HepG2 (cell line): ENCODE data around the gene CAMKV. TPM values are rescaled to one million over a fixed set of nuclear protein-coding genes. Genes with fewer than 3 reads are reported as not detected.

Experiments
- ATAC-seq: fragments of 200-7000 bp; cut with Tn5 transposase; 3 replicates; pipeline ENCODE4 v1.9.1; 2020; ENCODE audit warnings: mild to moderate bottlenecking, moderate library complexity
- BruUV-seq: library from RNA; stranded (reverse); fragments of 400-500 nt; replicated peaks from 2 replicates; lab custom pipeline; 2021; lab: Mats Ljungman, UMichigan
- CTCF ChIA-PET: fragments of 300-600 bp; formaldehyde crosslinking; extraction: SDS; loops from one replicate; lab custom pipeline; 2021; ENCODE audit warnings: low total read pairs, inconsistent platforms, low intra/inter-chr PET ratio; lab: Yijun Ruan, JAX
- POLR2A ChIA-PET: fragments of 350-600 bp; sonication (Branson Sonifier 250); formaldehyde crosslinking; loops from one replicate; lab custom pipeline; 2020; ENCODE audit warnings: antibody characterized with exemption, inconsistent platforms; lab: Yijun Ruan, JAX
- DNase-seq: peaks from one replicate; pipeline ENCODE4 v3.0.0-alpha.2; 2015; ENCODE audit warnings: low spot score
- FAIRE-seq: peaks from 3 replicates; lab custom pipeline; 2011; peaks lifted over from hg19 to GRCh38; lab: Jason Lieb, UNC
- H2AFZ ChIP-seq: one replicate; pipeline ENCODE4 v1.6.1; 2011; ENCODE audit warnings: low read length, inconsistent platforms
- H3K27ac ChIP-seq: fragments of 300-600 bp; 3 replicates; pipeline ENCODE4 v1.8.0; 2011; ENCODE audit warnings: mixed run types, mild to moderate bottlenecking, mixed read lengths, low read length, inconsistent platforms; ENCODE audit not compliant: insufficient read depth; ENCODE audit errors: extremely low read length
- H3K27me3 ChIP-seq, 2 experiments: fragments of 200-600 bp in 1 of 2; 2 replicates in 1 of 2; 3 replicates in 1 of 2; pipeline versions ENCODE4 v1.6.0 to v1.8.0; 2011; ENCODE audit warnings: low read length in 2 of 2, mild to moderate bottlenecking in 2 of 2, moderate library complexity in 2 of 2, inconsistent platforms in 1 of 2; ENCODE audit not compliant: insufficient read depth in 2 of 2, control insufficient read depth in 1 of 2
- H3K36me3 ChIP-seq, 2 experiments: fragments of 200-600 bp in 1 of 2; replicated peaks in 1 of 2; 2 replicates in 1 of 2; 3 replicates in 1 of 2; pipeline versions ENCODE4 v1.5.1 to v1.8.0; 2011; ENCODE audit warnings: low read length in 2 of 2, inconsistent platforms in 1 of 2; ENCODE audit not compliant: insufficient read depth in 2 of 2, control insufficient read depth in 1 of 2
- H3K4me1 ChIP-seq: 2 replicates; pipeline ENCODE4 v1.5.1; 2012; ENCODE audit warnings: low read length, inconsistent platforms; ENCODE audit not compliant: insufficient read depth
- H3K4me2 ChIP-seq: 2 replicates; pipeline ENCODE4 v1.6.0; 2011; ENCODE audit warnings: low read depth, low read length, inconsistent platforms
- H3K4me3 ChIP-seq, 3 experiments: fragments of 200-600 bp in 1 of 3; sonication (generic), shearing (Covaris generic) in 1 of 3; replicated peaks in 1 of 3; 2 replicates each; pipeline ENCODE4 v1.5.1; 2011 to 2016; ENCODE audit warnings: low read length in 3 of 3, inconsistent platforms in 2 of 3, low read depth in 2 of 3, mild to moderate bottlenecking in 2 of 3, control low read depth in 1 of 3, mixed read lengths in 1 of 3; ENCODE audit not compliant: insufficient read depth in 1 of 3
- H3K79me2 ChIP-seq: one replicate; pipeline ENCODE4 v1.6.1; 2011; ENCODE audit warnings: low read length, inconsistent platforms; ENCODE audit not compliant: insufficient read depth
- H3K9ac ChIP-seq: 2 replicates; pipeline ENCODE4 v1.6.0; 2011; ENCODE audit warnings: mild to moderate bottlenecking, low read depth, low read length, inconsistent platforms; ENCODE audit not compliant: insufficient read depth
- H3K9me3 ChIP-seq: 2 replicates; pipeline ENCODE4 v1.5.1; 2012; ENCODE audit warnings: mild to moderate bottlenecking, low read length
- H4K20me1 ChIP-seq: 2 replicates; pipeline ENCODE4 v1.6.0; 2011; ENCODE audit warnings: inconsistent platforms, mild to moderate bottlenecking, low read length, moderate library complexity; ENCODE audit not compliant: insufficient read depth
- BHLHE40 ChIP-seq: IDR thresholded peaks from 2 replicates; pipeline ENCODE4 v1.6.1; 2011; ENCODE audit warnings: low read length, improper control_type of control experiment
- FOSL2 ChIP-seq: sonication (generic); formaldehyde crosslinking; IDR thresholded peaks from 2 replicates; pipeline ENCODE4 v1.4.0; 2020; ENCODE audit warnings: missing genetic modification reagents
- HHEX ChIP-seq: IDR thresholded peaks from 2 replicates; pipeline ENCODE4 v1.6.1; 2016; ENCODE audit warnings: control low read depth
- TOPORS ChIP-seq: sonication (generic); formaldehyde crosslinking; IDR thresholded peaks from 2 replicates; pipeline ENCODE4 v1.8.0; 2023; ENCODE audit warnings: mild to moderate bottlenecking, missing genetic modification reagents
- ZIK1 ChIP-seq: sonication (generic); formaldehyde crosslinking; IDR thresholded peaks from 2 replicates; pipeline ENCODE4 v1.5.0; 2020; ENCODE audit warnings: mild to moderate bottlenecking, low read depth, missing genetic modification reagents, borderline replicate concordance
- WGBS: methylation state at CpG from one replicate; pipeline ENCODE4 v1.1.6; 2017; ENCODE audit warnings: low lambda C conversion rate; 5-methylcytosine and 5-hydroxymethylcytosine counted together
- in situ Hi-C: cut with HindIII; loops from 2 replicates; pipeline ENCODE4 v1.10.0; 2017; ENCODE audit warnings: low pct_unique_long_range_greater_than_20kb; ENCODE audit not compliant: extremely low pct_ligation_motif_present
- intact Hi-C: fragments of 100-400 bp; cut with micrococcal nuclease; formaldehyde crosslinking; loops from one replicate; pipeline ENCODE4 v1.10.0; 2022; ENCODE audit not compliant: unreplicated experiment
- polyA plus RNA-seq, 8 experiments: library from polyadenylated mRNA; depleted of rRNA in 3 of 8; stranded (reverse) in 7 of 8; unstranded in 1 of 8; fragments of >200 nt; fragmentation: Illumina TruSeq in 4 of 8; extraction: Trizol in 4 of 8; gene quantifications; 2 replicates each; pipeline versions ENCODE4 v1.2.1 to v1.2.3, GENCODE V29; 2011 to 2016; ENCODE audit warnings: low read depth in 4 of 8, missing spikeins in 1 of 8, mixed read lengths in 1 of 8; ENCODE audit not compliant: insufficient read depth in 1 of 8
- total RNA-seq, 5 experiments: library from RNA; depleted of rRNA; stranded (reverse); fragments of >200 nt; fragmentation: Illumina TruSeq; extraction: Trizol; gene quantifications; 2 replicates each; pipeline ENCODE4 v1.2.3, GENCODE V29; 2016; ENCODE audit warnings: low read depth in 1 of 5
- TF ChIP-seq, protein P1 (sequence below): IDR thresholded peaks from 2 replicates; pipeline ENCODE4 v1.6.1; 2016; ENCODE audit warnings: missing compliant biosample characterization, missing genetic modification reagents, borderline replicate concordance
- TF ChIP-seq, protein P2 (sequence below): sonication (generic); formaldehyde crosslinking; IDR thresholded peaks from 2 replicates; pipeline ENCODE4 v1.4.0; 2020; ENCODE audit warnings: missing genetic modification reagents, borderline replicate concordance
- TF ChIP-seq, protein P3 (sequence below): sonication (generic); formaldehyde crosslinking; IDR thresholded peaks from 2 replicates; pipeline ENCODE4 v1.4.0; 2020; ENCODE audit warnings: mild to moderate bottlenecking, missing genetic modification reagents
- TF ChIP-seq, protein P4 (sequence below): sonication (generic); formaldehyde crosslinking; conservative IDR thresholded peaks from 2 replicates; pipeline ENCODE4 v1.4.0; 2020; ENCODE audit warnings: missing genetic modification reagents

CAMKV gene
- total and polyA plus RNA-seq, 2 of the 13 experiments (the other 11 are each of a cell fraction or from before 2014, with no cell fraction given) = 0.13 to 0.15 TPM

DNA sequence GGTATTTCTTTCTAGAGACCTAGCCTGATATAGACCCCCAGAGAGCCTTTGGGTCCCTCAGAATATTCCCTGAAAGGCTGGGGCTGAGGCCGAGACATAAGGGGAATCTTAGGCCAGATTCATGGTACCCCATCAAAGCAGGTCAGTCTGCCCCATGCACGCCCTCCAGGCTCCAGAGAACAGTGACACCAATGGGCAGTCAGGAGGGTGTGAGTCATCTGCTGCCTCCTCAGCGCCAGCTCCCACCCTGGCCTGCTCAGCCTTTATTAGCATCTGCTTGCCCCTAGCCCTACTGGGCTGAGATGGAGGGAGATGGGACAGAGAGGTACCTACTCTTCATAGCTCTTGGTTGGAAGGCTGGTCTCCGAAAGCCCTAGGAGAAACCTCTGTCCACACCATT, 14.3 kb upstream of the CAMKV start:
- Histone ChIP-seq H3K27me3 (peaks cover 1 to 15% of the 10 kb centered on the region in 2 experiments; a peak in 2 of 5 replicates), H3K79me2 (no peaks in the 10 kb centered on the region), H3K4me3 (no peak overlapping the region), H3K9me3 (no peaks in the 10 kb centered on the region), H4K20me1 (no peaks in the 10 kb centered on the region), H3K4me1 (peaks cover 52% of the 10 kb centered on the region), H3K36me3 (no peaks in the 10 kb centered on the region), H3K27ac (no peak overlapping the region), H3K4me2 (no peak overlapping the region), H3K9ac (no peak overlapping the region), H2AFZ (no peak overlapping the region)
- ChIA-PET POLR2A (no interaction called here), CTCF (no interaction called here)
- ATAC-seq (peak; percentile 17; the same call in 1 of the 3 replicates), FAIRE-seq (no peak), DNase-seq (no peak)
- 32% methylated on average over 3 of the region's 4 CpGs for WGBS
- TF ChIP-seq BHLHE40 = no peak
- TF ChIP-seq, protein P1, sequence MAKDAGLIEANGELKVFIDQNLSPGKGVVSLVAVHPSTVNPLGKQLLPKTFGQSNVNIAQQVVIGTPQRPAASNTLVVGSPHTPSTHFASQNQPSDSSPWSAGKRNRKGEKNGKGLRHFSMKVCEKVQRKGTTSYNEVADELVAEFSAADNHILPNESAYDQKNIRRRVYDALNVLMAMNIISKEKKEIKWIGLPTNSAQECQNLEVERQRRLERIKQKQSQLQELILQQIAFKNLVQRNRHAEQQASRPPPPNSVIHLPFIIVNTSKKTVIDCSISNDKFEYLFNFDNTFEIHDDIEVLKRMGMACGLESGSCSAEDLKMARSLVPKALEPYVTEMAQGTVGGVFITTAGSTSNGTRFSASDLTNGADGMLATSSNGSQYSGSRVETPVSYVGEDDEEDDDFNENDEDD (CRISPR knock-in tag) = no peak
- TF ChIP-seq TOPORS (CRISPR knock-in tag) = no peak
- TF ChIP-seq, protein P2, sequence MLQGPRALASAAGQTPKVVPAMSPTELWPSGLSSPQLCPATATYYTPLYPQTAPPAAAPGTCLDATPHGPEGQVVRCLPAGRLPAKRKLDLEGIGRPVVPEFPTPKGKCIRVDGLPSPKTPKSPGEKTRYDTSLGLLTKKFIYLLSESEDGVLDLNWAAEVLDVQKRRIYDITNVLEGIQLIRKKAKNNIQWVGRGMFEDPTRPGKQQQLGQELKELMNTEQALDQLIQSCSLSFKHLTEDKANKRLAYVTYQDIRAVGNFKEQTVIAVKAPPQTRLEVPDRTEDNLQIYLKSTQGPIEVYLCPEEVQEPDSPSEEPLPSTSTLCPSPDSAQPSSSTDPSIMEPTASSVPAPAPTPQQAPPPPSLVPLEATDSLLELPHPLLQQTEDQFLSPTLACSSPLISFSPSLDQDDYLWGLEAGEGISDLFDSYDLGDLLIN = no peak
- peak; percentile 62 for TF ChIP-seq FOSL2
- TF ChIP-seq, protein P3, sequence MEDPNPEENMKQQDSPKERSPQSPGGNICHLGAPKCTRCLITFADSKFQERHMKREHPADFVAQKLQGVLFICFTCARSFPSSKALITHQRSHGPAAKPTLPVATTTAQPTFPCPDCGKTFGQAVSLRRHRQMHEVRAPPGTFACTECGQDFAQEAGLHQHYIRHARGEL (CRISPR knock-in tag) = no peak
- TF ChIP-seq ZIK1 = no peak
- TF ChIP-seq, protein P4, sequence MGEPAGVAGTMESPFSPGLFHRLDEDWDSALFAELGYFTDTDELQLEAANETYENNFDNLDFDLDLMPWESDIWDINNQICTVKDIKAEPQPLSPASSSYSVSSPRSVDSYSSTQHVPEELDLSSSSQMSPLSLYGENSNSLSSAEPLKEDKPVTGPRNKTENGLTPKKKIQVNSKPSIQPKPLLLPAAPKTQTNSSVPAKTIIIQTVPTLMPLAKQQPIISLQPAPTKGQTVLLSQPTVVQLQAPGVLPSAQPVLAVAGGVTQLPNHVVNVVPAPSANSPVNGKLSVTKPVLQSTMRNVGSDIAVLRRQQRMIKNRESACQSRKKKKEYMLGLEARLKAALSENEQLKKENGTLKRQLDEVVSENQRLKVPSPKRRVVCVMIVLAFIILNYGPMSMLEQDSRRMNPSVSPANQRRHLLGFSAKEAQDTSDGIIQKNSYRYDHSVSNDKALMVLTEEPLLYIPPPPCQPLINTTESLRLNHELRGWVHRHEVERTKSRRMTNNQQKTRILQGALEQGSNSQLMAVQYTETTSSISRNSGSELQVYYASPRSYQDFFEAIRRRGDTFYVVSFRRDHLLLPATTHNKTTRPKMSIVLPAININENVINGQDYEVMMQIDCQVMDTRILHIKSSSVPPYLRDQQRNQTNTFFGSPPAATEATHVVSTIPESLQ (CRISPR knock-in tag) = no peak
- TF ChIP-seq HHEX (CRISPR knock-in tag) = no peak
- TF ChIP-seq, all 625 proteins: peak for 1
- intact Hi-C loops (no loop called here), in situ Hi-C loops (no loop called here)
- BruUV-seq = no TSS peak
